Glomerular visceral epithelial cell (primary cell): ENCODE data around the gene VPS8.

ENCODE experiments used
- DNase-seq: peaks from one replicate; pipeline ENCODE4 v3.0.0-alpha.2; 2016; ENCODE audit errors: extremely low spot score

VPS8 gene

DNA sequence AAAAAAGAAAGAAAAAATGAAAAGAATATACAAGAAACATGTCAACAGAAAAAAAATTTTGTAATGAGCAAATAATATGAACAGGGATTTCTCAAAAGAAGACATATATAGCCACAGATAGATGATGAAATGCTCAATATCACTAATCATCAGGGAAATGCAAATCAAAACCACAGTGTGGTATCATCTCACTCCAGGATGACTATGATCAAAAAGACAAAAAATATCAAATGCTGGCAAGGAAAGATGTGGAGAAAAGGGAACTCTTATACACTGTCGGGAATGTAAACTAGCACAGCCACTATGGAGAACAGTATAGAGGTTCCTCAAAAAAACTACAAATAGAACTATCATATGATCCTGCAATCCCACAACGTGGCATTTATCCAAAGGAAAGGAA, 246.8 kb downstream of the VPS8 start:
- DNase-seq, result no peak

DNA sequence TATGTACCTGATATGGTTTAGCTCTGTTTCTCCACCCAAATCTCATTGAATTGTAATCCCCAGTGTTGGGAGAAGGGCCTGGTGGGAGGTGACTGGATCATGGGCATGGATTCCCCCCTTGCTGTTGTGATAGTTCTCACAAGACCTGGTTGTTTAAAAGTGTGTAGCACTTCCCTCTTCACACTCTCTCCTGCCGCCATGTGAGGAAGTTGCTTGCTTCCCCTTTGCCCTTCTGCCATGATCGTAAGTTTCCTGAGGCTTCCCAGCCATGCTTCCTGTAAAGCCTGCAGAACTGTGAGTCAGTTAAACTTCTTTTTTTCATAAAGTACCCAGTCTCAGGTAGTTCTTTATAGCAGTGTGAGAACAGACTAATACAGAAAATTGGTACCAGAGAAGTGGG, 247.8 kb downstream of the VPS8 start:
- no peak for DNase-seq

DNA sequence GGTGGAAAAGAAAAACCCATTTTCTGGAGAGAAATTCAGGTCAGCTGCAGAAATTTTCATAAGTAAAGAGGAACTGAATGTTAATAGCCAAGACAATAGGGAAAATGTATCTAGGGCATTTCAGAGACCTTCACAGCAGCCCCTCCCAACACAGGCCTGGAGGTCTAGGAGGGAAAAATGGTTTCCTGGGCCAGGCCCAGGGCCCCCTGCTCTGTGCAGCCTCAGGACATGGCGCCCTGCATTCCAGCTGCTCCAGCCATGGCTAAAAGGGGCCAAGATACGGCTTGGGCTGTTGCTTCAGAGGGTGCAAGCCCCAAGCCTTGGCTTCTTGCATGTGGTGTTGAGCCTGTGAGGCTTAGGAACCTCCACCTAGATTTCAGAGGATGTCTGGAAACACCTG, 248.7 kb downstream of the VPS8 start:
- DNase-seq, result no peak

DNA sequence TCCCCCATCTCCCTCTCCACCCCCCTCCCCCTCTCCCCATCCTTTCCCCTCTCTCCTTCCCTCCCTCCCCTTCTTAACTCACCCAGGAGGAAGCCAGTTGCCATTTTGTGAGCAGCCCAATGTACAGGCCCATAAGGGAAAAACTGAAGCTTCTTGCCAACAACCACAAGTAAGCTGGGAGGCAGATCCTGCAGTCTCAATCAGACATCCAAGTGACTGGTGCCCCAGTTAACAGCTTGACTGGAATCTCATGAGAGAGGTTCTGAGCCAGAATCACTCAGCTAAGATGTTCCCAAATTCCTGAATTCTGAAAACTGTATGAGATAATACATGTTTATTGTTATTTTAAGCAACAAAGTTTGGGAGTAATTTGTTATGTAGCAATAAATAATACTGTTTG, 250.2 kb downstream of the VPS8 start:
- DNase-seq, result no peak

DNA sequence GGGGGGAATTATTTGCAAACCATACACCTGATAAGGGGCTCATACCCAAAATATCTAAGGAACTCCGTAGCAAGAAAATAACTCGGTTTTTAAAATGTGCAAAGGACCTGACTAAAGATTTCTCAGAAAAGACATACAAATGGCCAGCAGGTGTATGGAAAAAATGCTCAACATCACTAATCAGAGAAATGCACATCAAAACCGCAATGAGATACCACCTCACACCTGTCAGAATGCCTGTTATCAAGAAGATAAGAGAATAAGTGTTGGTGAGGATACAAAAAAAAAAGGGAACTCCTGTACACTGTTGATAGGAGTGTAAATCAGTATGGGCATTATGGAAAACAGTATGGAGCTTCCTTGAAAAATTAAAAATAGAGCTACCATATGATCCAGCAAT, 251.5 kb downstream of the VPS8 start:
- no peak for DNase-seq

DNA sequence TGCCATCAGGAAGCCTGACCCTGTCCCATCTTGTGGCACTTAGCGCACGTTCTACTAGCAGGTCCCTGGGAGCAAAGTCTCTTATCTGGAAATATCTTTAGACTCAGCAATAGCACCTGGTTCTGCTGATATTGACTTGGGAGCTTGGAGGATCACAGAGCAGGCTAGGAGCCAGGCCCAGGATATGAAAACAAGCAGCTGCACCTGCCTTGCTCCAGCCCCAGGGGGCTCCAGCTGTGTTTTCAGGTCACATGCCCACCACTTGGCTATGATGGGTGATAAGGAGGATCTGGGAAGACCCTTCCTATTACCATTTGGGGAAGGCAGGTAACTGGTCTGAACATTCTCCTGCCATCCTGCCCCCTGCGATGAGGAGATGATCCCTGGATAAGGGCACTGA, 253.1 kb downstream of the VPS8 start:
- DNase-seq, result no peak

DNA sequence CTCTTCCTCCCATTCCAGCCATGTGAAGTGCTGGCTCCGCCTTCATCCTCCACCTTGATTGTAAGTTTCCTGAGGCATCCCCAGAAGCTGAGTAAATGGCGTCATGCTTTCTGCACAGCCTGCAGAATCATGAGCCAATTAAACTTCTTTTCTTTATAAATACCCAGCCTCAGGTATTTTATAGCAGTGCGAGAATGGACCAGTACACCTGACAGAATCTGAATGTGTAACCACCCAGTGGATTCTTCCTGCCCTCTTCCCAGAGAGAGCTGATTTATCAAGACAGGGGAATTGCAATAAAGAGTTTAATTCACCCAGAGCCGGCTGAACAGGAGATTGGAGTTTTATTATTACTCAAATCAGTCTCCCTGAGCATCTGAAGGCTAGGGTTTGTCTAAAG, 254.3 kb downstream of the VPS8 start:
- no peak for DNase-seq

DNA sequence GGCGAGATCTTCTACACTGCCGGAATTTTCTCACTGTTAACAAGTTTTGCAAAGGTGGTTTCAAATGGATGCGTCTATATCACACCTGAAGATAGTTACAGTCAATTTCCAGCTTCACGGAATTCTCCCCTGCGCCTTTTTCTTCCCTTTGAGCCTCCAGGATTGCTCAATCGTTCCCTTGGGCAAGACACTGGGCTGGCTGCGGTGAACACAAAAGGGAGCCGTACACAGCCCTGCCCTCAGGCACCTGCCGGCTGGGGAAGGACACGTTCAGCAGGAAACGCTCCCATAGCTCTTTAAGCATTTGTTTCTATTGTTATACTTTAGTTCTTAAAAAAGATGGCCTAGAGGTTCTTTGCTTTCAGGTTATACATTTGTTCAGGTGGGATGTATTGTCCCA, 255.2 kb downstream of the VPS8 start:
- DNase-seq, result no peak

DNA sequence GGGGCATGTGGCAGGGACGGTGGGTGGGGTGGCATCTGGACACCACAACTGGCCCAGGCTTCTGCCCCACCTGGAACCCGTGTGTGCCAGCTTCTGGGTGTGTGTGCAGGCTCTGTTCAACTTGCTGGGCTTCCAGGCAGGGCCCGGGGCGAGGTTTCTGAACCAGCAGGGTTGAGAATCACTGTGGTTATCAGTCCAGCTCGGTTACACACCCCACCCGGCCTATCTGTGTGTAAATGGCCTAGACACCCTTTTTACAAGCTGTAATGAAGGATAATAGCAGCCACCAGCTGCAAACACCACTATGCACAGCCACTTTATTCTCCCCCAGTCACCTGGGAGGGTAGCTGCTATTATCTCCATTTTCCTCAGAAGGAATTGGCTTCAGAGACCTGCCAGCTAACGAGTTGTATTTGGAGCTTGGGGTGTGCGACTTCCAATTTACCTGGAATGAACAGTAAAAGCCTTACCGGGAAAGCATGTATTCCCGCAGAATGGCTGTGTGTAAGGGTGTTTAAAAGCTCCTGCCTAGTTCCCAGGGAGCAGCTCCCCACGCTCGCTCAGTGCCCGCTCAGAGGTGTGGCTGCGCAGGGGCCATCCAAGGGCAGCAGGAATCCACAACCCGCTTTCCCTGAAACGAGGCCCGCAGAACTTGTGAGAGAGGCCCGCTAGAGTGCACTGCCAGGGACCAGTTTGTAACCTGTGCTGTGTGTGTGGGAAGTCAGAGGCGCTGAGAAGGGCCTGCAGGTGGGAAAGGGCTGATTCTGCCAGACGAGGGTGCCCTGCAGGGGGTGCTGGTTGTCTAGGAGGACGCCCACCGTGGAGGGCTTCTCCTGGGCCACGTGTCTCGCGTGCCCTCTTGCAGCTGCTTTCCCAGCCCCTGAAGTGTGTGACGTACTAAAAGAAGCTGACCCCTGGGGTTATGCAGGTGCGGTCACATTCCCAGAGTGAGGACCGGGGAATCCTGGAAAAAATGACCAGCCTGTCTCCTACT, 257.4 kb downstream of the VPS8 start:
- no peak for DNase-seq

DNA sequence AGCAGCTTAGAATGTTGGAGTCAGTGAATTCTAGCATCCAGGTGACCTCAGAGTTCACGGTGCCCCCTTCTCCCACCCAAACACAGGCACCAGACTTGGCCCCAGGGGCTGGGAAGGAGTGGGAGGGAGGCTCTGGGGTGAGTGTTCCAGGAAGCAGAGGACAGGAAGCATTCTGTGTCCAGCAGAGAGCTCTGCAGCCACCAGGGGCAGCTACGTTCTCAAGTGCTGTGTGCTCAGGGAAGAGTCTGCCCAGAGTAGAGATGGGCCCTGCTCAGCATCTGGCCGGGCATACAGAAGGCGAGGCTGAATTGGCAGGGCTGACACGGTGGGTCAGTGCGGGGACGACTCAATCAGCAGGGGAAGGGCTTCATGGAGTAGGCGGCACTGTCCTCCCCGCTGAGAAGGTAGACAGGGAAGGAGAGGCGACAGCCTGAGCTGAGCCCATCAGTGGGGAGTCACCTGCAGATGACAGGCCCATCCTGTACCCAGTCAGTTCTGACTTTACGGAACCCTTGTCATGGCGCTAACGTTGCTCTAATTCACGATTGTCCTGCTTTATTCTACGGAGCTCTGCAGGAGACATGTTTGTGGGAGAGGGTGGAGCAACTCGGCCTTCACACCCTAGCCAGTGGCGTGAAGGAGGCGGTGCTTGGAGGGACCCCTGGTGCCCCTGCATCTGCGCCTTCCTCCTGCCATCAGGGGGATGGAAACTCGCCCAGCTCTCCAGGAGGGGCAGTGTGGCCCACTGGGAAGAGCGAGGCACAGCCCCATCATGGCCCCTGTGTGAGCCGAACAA, 258.7 kb downstream of the VPS8 start:
- DNase-seq, result peak; percentile 22

DNA sequence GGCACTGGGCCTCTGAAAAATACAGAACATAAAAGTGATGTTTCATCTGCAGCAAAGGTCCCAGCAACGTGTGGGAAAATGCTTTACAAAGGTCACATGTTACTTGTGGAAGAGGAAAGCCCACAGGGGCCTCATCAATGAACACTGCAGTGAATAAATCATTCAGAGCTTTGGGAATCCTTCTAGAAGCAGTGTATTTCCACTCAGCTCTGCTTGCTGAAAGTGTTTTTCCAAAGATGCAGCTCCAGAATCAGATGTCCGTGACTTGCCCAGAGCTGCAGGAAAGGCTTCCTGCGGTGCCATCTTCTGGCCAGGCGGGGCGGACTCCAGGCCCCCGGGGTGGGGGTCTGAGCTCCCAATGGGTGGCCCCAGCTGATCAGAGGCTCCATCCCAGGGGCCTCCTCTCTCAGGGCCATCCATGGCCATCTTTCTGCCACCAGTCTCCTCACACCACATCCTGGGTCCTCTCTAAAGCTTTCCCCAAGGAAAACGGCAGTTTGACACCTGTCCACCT, 259.4 kb downstream of the VPS8 start:
- DNase-seq, result no peak

DNA sequence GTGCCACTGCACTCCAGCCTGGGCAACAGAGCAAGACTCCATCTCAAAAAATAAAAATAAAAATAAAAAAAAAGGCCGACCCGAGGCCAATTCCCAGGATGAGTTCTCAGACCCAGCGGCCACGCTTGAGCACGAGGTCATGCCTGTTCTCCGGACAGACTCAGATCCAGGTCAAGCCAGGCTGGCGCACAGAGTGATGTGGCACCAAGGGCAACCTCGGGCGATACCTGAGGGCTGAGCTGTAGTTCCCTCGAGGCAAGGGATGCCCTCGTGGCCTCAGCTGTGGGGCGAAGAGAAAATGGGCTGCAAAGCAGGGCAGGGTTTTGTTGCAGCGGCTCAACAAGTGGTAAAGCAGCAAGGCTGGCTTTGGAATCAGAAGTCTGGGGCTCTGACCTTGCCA, 263.6 kb downstream of the VPS8 start:
- no peak for DNase-seq

DNA sequence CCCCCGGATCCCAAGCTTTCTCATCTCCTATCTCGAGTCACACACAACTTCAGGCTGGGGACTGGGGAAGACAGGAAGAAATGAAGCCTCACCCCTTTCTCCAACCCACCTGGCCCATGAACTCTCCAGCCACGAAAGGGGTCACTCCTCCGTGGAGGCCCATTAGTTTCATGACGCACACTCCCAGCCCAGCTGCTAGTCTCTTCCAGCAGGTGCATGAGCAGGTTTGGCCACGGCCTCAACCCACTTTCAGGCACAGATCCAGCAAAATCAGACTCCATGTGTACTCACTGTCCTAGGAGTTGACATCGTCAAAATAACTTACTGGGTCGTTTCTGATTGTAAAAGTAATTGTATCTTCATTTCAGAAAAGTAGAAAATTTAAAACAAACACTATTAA, 264.3 kb downstream of the VPS8 start:
- no peak for DNase-seq

DNA sequence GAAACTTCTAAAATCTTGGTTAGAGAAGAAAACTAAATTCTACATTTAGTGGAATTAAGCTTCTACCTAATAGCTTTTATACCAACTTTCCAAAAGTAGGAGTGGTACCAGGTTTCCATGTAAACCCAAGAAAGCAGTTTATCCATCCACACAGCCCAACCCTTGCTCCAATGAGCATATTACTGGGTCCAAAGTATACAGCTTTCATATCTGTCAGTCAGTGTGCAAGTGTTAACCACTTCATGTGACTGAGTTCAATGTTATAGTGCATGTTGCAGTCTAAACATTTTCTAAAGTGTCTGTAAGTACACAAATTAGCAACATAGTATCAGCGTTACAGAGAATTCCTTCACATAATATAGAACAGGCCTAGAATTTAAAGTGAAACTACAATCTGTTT, 267.7 kb downstream of the VPS8 start:
- DNase-seq, result no peak

DNA sequence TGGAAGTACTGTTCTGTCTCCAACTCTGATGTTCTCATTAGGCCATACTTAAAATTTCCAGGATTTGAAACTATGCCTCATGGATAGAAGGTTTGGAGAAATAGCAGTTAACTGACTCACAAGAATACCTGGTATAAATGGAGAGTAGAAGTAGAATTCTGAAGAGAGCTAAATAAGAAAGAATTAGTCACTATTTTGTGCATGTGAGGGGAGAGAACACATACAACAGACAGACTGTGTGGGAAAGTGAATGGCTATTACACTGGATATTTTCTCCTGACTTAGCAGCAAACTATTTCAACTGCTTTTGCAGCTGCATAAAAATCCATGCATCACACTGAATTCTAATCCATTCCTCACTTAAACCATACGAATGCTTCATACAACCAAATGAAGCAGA, 269.6 kb downstream of the VPS8 start:
- no peak for DNase-seq

DNA sequence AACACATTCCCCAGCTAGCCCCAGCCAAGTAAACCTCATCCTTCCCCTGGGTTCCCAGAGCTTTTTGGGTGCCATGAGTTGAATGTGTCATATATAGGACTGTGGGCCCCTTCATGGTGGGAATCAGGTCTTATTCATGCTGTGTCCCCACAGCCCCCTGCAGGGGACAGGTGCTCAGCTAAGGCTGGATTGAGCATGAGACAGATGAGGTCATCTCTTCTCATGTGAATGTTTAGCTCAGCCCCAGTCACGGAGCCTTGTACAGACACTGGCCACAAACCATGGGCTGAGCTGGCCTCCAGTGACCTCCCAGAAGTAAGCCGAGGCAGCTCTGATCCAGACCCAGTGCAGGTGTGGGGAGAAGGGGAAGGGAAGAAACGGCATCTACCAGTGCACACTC, 270.2 kb downstream of the VPS8 start:
- peak; percentile 53 for DNase-seq

DNA sequence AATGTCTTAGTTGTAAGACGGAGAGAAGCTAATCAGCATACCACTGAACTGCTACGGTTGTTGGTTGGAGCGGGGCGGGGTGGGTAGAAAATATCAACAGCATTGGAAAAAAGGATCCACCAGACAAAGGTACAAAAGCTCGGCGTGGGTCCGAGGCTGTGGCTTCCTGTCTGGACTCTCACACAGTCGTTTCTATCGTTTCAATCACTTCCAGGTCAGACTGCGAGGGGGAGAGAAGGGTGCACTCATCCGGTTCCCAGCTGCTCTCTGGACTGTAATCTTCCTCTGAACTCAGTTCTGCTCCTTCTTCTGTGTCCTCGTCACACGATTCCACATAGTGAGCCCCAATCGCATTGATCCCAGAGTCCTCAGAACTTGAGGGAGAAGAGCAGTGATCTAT, 270.9 kb downstream of the VPS8 start:
- DNase-seq, result no peak

DNA sequence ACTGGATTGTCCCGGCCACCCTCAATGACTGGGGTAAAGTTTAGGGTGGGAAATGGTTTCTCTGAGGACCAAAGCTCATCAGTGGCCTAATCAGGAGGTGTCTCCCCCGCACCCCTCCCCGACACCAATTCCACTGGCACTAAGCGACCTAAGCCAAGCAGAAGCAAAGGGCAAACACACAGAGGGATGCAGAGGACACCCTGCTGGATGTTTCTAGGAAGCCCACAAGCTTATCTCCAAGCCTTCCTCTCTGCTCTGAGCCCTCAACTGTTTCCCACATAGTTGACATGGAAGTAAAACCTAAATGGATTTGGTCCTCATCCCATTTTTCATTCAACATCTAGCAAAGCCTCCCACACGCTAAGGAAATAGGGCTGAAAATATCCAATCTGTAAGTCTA, 272.4 kb downstream of the VPS8 start:
- DNase-seq, result no peak

DNA sequence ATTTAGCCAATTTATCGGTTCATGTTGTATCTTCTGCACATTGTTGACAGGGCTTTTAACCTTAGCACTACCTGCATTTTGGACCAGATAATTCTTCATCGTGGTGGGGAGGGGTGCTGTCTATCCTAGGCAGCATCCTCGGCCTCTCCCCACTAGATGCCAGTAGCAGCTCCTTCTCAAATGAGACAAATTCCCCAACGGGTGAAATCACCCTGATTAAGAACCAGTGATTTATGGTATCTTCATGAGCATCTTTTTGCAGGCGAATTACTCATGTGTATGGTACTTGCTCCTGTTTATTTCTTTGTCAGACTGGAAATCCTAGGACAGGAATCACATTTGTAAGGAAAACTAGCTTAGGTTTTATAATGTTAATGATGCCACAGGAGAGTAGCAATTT, 272.9 kb downstream of the VPS8 start:
- no peak for DNase-seq

DNA sequence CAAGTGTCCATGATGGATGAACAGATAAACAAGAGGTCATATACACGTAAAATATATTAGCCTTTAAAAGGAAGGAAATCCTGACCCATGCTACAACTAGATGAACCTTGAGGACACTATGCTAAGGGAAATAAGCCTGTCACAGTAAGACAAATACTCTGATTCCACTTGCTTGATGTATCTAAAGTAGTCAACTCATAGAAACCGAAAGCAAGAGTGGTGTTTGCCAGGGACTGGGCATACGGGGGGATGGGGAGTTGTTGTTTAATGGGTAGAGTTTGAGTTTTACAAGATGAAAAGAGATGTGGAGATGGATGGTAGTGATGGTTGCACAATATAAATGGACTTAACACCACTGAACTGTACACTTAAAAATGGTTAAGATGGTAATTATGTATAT, 275.5 kb downstream of the VPS8 start:
- no peak for DNase-seq

DNA sequence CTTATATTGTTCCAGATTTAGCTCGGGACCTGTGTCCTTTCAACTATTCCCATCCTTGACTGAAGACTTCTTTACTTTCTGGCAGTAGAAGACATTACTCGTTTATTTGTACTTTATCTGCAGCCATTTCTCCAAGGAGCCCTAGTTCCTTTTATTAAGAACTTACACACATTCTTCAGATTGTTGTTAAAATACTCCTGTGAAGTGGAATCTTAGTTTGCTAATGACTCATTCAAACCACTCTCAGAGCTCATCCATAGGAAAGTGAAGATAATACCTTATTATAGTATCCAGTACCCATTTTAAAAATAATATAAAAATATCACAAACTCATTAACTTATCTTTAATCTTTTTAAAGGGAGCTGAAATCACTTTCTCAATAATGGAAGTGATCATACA, 277.4 kb downstream of the VPS8 start:
- DNase-seq, result no peak

DNA sequence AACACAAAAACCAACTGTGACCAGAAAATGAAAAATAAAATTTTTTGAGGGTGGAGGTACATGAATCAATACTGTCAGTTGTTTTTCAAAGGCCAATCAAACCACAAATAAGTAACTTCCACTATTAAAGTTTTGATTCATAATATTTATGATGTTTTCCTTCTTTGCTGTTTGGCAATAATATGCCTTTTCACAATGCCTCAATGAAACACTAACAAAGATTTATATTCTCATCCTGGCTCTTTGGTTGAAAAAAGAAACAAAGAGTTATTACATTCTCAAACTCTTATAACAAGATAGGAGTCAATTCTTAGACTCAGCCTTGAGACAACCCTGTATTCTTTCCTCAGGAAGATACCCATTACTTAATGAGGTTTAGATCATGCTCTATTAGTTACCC, 277.8 kb downstream of the VPS8 start:
- DNase-seq, result no peak

DNA sequence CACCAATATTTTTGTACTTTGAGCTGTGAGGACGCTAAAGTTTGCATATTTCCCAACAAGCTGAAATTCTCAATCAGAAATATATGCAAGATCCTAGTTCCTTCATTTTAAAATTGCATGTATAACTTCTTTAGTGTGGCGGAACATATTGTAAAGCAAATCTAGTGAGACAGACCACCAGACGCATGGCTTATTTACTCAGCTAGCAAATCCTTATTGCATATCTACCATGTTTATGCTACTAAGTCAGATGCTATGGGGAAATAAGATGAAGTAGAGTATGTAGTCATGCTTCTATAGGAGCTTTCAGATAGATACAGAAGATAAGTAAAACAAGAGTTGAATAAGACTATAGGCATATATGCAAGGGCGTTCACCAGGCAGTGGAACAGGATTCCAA, 278.8 kb downstream of the VPS8 start:
- no peak for DNase-seq
